Activated CD8-positive, alpha-beta T cell treated with anti-CD3 and anti-CD28 coated beads for 36 hours (primary cell): ENCODE measurements around the gene YBX2. TPM values are rescaled to one million over a fixed set of nuclear protein-coding genes. Genes with fewer than 3 reads are reported as not detected.

ENCODE experiments used
- ATAC-seq: fragments of 200-7000 bp; cut with Tn5 transposase; one replicate; pipeline ENCODE4 v1.10.0; 2021; ENCODE audit warnings: mild to moderate bottlenecking, moderate library complexity
- CTCF ChIA-PET: fragments of 350-600 bp; sonication (Branson Sonifier 250); formaldehyde crosslinking; loops from one replicate; lab custom pipeline; 2021; ENCODE audit warnings: antibody characterized with exemption; lab: Charles Lee
- POLR2A ChIA-PET: fragments of 350-600 bp; sonication (Branson Sonifier 250); formaldehyde crosslinking; loops from one replicate; lab custom pipeline; 2021; ENCODE audit warnings: antibody characterized with exemption; lab: Charles Lee
- DNase-seq: peaks from one replicate; pipeline ENCODE4 v3.0.0-alpha.2; 2020
- H3K27ac Mint-ChIP-seq: one replicate; pipeline ENCODE4 v1.8.0; 2021; ENCODE audit warnings: mild to moderate bottlenecking, mixed read lengths
- H3K27me3 Mint-ChIP-seq: one replicate; pipeline ENCODE4 v1.8.0; 2021; ENCODE audit warnings: mixed read lengths
- H3K36me3 Mint-ChIP-seq: one replicate; pipeline ENCODE4 v1.8.0; 2021; ENCODE audit warnings: low read depth, mixed read lengths
- H3K4me1 Mint-ChIP-seq: one replicate; pipeline ENCODE4 v1.8.0; 2021; ENCODE audit warnings: low read depth, mixed read lengths
- H3K4me3 Mint-ChIP-seq: one replicate; pipeline ENCODE4 v1.8.0; 2021; ENCODE audit warnings: mild to moderate bottlenecking, moderate library complexity, mixed read lengths
- H3K9me3 Mint-ChIP-seq: one replicate; pipeline ENCODE4 v1.8.0; 2021; ENCODE audit warnings: mixed read lengths
- intact Hi-C: fragments of 100-400 bp; cut with micrococcal nuclease; formaldehyde crosslinking; loops from one replicate; pipeline ENCODE4 v1.10.0; 2022
- total RNA-seq, 2 experiments: library from RNA; stranded (reverse); gene quantifications; one replicate each; pipeline ENCODE4 v1.2.3, GENCODE V29; 2021
- TF ChIP-seq, protein P1 (sequence below): fragments of 200-600 bp; IDR thresholded peaks from one replicate; pipeline ENCODE4 v1.8.0; 2022; ENCODE audit warnings: antibody characterized with exemption, mild to moderate bottlenecking

The YBX2 gene
- total RNA-seq, 2 experiments from 2014 or later = 0.56 to 0.83 TPM

DNA sequence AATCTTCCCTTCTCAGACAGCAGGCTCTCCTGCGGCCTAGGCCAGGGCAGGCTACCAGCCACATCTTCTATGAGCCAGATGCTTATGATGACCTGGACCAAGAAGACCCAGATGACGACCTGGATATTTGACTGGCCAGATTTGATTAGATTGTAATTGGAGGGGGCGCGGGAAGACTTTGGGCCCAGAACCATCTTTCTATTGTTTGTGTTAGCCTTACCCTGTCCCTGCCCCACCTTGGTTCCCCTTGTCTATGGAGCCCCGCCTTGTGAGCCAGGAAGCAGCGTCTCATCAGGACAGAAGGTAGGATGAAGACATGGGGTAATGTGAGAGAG, 34.9 kb downstream of the YBX2 start:
- Mint-ChIP-seq H3K4me1 (peaks cover 40% of the 10 kb centered on the region), H3K27me3 (peaks cover 18% of the 10 kb centered on the region), H3K36me3 (peaks cover 31% of the 10 kb centered on the region), H3K9me3 (no peaks in the 10 kb centered on the region), H3K27ac (peak overlapping the region; percentile 68), H3K4me3 (no peak overlapping the region)
- intact Hi-C loops = no loop called here
- ATAC-seq (no peak), DNase-seq (no peak)
- ChIA-PET CTCF (interaction anchor here (0.7 to 1.1 kb wide), 2 partner anchors 37 to 39 kb away, joined by 4 to 5 read pairs; no protein-coding TSS in a partner anchor), POLR2A (interaction anchor here (0.6 to 1.7 kb wide), 5 partner anchors 8 to 40 kb away, joined by 3 to 6 read pairs (median 4); partner anchors contain the start of genes CTDNEP1 and DLG4)
- TF ChIP-seq, protein P1, sequence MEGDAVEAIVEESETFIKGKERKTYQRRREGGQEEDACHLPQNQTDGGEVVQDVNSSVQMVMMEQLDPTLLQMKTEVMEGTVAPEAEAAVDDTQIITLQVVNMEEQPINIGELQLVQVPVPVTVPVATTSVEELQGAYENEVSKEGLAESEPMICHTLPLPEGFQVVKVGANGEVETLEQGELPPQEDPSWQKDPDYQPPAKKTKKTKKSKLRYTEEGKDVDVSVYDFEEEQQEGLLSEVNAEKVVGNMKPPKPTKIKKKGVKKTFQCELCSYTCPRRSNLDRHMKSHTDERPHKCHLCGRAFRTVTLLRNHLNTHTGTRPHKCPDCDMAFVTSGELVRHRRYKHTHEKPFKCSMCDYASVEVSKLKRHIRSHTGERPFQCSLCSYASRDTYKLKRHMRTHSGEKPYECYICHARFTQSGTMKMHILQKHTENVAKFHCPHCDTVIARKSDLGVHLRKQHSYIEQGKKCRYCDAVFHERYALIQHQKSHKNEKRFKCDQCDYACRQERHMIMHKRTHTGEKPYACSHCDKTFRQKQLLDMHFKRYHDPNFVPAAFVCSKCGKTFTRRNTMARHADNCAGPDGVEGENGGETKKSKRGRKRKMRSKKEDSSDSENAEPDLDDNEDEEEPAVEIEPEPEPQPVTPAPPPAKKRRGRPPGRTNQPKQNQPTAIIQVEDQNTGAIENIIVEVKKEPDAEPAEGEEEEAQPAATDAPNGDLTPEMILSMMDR = no peak

DNA sequence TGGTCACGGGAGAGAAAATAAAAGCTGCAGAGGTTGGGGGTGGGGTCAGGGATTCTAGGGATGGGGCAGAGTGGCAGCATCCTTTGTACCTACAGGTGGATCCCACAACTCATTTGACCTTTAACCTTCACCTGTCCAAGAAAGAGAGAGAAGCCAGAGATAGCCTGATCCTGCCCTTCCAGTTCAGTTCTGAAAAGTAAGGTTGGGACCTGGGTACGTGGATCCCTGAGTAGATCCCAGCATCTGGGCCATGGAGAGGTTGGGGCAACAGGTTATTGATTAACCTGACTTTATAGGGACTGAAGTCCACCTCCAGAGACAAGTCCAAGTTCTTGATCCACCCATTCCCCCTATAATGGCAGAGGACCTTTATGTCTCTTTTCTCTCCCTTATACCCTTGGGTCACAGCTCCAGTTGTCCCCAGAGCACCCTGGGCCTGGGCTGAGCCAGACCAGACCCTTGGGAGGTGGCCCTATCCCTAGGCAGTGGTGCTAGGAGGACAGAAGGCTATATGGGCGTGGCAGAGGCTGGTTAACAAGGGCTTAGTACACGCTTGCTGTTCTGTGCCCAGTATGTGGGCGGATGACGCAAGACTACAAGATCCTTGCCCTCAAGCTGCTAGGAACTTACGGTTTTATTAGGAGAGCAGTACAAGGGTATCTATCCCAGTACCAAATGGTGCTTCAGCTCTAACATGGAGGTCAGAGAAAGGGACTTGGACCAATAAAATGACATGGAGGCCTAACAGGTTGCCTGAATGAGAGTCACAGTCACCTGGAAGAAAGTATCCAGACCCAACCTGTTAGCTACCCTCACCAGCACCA, 35.5 kb downstream of the YBX2 start:
- H3K4me3 Mint-ChIP-seq = no peak overlapping the region
- H3K36me3 Mint-ChIP-seq = peaks cover 37% of the 10 kb centered on the region

DNA sequence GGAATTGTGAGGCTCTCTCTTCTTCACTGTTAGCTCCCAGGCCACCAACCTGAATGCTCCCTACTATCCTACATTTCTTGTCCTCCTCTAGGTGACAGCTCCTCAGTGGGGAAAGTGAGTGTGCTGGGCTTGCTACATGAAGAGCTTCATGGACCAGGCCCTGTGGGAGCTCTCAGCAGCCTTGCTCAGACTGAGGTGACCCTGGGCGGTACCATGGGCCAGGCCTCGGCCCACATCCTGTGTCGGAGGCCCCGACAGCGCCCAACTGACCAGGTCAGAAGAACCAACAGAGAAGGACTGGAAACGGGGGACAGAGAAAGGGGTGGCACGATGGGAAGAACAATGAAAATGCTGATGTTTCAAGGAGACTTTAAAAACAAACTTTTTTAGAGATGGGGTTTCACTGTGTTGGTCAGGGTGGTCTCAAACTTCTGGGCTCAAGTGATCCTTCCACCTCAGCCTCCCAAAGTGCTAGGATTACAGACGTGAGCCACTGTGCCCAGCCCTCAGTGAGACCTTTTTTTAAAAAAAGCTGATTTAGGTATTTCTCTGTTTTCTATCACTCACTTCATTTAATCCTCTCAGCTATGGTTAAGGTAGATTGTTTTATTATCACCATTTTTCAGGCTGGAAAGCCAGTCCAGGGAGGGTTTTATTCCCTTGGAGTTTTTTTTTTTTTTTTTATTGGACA, 37.5 kb downstream of the YBX2 start:
- Mint-ChIP-seq H3K27ac (peak overlapping the region; percentile 48), H3K9me3 (no peaks in the 10 kb centered on the region), H3K27me3 (peaks cover 2% of the 10 kb centered on the region), H3K4me3 (no peak overlapping the region), H3K4me1 (peaks cover 37% of the 10 kb centered on the region), H3K36me3 (peaks cover 46% of the 10 kb centered on the region)
- DNase-seq (no peak), ATAC-seq (no peak)
- ChIA-PET POLR2A (interaction anchor here (0.6 to 1.2 kb wide), 5 partner anchors 9 to 57 kb away, joined by 3 read pairs; partner anchors contain the start of gene GABARAP), CTCF (interaction anchor here (1.0 to 2.0 kb wide), 5 partner anchors 9 to 211 kb away, joined by 3 to 7 read pairs (median 4); partner anchors contain the start of gene SLC2A4)
- TF ChIP-seq, protein P1 = no peak
- intact Hi-C loops = no loop called here

More for the DNA sequence above, 35.5 kb downstream of the YBX2 start:
- Mint-ChIP-seq H3K9me3 (no peaks in the 10 kb centered on the region), H3K27me3 (peaks cover 17% of the 10 kb centered on the region), H3K4me1 (peaks cover 41% of the 10 kb centered on the region), H3K27ac (peak overlapping the region; percentile 68)
- intact Hi-C loops = no loop called here
- ChIA-PET POLR2A (interaction anchor here (0.6 to 1.7 kb wide), 5 partner anchors 8 to 52 kb away, joined by 3 to 6 read pairs (median 4); partner anchors contain the start of gene CTDNEP1), CTCF (interaction anchor here (1.1 kb wide), 1 partner anchor 38 kb away, joined by 5 read pairs; no protein-coding TSS in a partner anchor)
- TF ChIP-seq, protein P1 = no peak
- no peak for ATAC-seq
- peak; percentile 51 for DNase-seq

DNA sequence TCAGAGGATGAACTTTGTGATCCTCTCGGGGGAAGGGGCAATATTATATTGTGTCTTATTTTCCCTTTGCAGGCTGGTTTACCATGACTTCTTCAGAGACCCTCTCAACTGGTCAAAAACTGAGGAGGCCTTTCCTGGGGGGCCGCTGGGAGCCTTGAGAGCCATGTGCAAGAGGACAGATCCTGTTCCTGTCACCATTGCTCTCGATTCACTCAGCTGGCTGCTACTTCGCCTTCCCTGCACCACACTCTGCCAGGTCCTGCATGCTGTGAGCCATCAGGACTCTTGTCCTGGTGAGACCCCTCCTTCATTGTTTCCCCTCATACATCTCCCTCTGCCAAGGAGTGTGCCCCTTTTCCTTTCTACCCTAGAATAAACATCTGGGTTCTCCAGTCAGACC, 39.9 kb downstream of the YBX2 start:
- intact Hi-C loops = no loop called here
- DNase-seq = no peak
- Mint-ChIP-seq H3K27me3 (no peaks in the 10 kb centered on the region), H3K4me1 (peaks cover 34% of the 10 kb centered on the region), H3K9me3 (no peaks in the 10 kb centered on the region), H3K4me3 (no peak overlapping the region), H3K36me3 (peaks cover 49% of the 10 kb centered on the region), H3K27ac (peak overlapping the region; percentile 24)
- CTCF ChIA-PET = interaction anchor here (1.7 kb wide), 1 partner anchor 42 kb away, joined by 6 read pairs; no protein-coding TSS in a partner anchor
- ATAC-seq = no peak
- POLR2A ChIA-PET = interaction anchor here (0.6 to 1.2 kb wide), 4 partner anchors 12 to 123 kb away, joined by 3 to 4 read pairs (median 3); no protein-coding TSS in a partner anchor
- TF ChIP-seq, protein P1 = no peak
